Endodermal cell (in vitro differentiated cells): ENCODE data around the gene ULBP2. TPM values are rescaled to one million over a fixed set of nuclear protein-coding genes. Genes with fewer than 3 reads are reported as not detected.

Experiments used
- DNase-seq: peaks from one replicate; pipeline ENCODE4 v3.0.0-alpha.2; 2017
- H3K27ac ChIP-seq: 2 replicates; pipeline ENCODE4 v1.5.1; 2013; ENCODE audit warnings: mild to moderate bottlenecking, low read depth, low read length, moderate library complexity
- H3K27me3 ChIP-seq: 2 replicates; pipeline ENCODE4 v1.6.1; 2013; ENCODE audit warnings: mild to moderate bottlenecking, low read length, moderate library complexity; ENCODE audit not compliant: insufficient read depth, control insufficient read depth, poor library complexity, severe bottlenecking
- H3K36me3 ChIP-seq: 2 replicates; pipeline ENCODE4 v1.7.0; 2013; ENCODE audit warnings: mild to moderate bottlenecking, low read length, moderate library complexity; ENCODE audit not compliant: control insufficient read depth, insufficient read depth
- H3K4me1 ChIP-seq: one replicate; pipeline ENCODE4 v1.7.0; 2013; ENCODE audit warnings: low read length; ENCODE audit not compliant: control insufficient read depth, insufficient read depth
- H3K4me3 ChIP-seq: 2 replicates; pipeline ENCODE4 v1.5.1; 2013; ENCODE audit warnings: mild to moderate bottlenecking, low read length, moderate library complexity
- H3K9ac ChIP-seq: 2 replicates; pipeline ENCODE4 v1.6.1; 2013; ENCODE audit warnings: mild to moderate bottlenecking, low read length, moderate library complexity; ENCODE audit not compliant: poor library complexity, severe bottlenecking; ENCODE audit errors: extremely low read depth
- H3K9me3 ChIP-seq: 2 replicates; pipeline ENCODE4 v1.6.1; 2013; ENCODE audit warnings: mild to moderate bottlenecking, low read length, moderate library complexity; ENCODE audit not compliant: control insufficient read depth
- H3K27ac Mint-ChIP-seq: 2 replicates; pipeline ENCODE4 v1.8.0; 2020; ENCODE audit warnings: mixed read lengths
- H3K27me3 Mint-ChIP-seq: 2 replicates; pipeline ENCODE4 v1.8.0; 2021; ENCODE audit warnings: mild to moderate bottlenecking, mixed read lengths; ENCODE audit not compliant: insufficient read depth
- H3K36me3 Mint-ChIP-seq: 2 replicates; pipeline ENCODE4 v1.8.0; 2020; ENCODE audit warnings: low read depth, mixed read lengths
- H3K4me1 Mint-ChIP-seq: 2 replicates; pipeline ENCODE4 v1.8.0; 2020; ENCODE audit warnings: mixed read lengths
- H3K4me3 Mint-ChIP-seq: 2 replicates; pipeline ENCODE4 v1.8.0; 2020; ENCODE audit warnings: mild to moderate bottlenecking, moderate library complexity, mixed read lengths
- H3K9me3 Mint-ChIP-seq: 2 replicates; pipeline ENCODE4 v1.8.0; 2020; ENCODE audit warnings: mild to moderate bottlenecking, mixed read lengths
- CTCF ChIP-seq: fragments of 200-600 bp; sonication (generic); conservative IDR thresholded peaks from 2 replicates; pipeline ENCODE4 v1.5.0; 2021; ENCODE audit warnings: antibody characterized with exemption, mild to moderate bottlenecking
- WGBS, 2 experiments: methylation state at CpG; one replicate each; pipeline versions ENCODE4 v1.1.5 to v1.1.7; 2013; ENCODE audit warnings: missing lambda C conversion rate in 2 of 2, mixed read lengths in 1 of 2; ENCODE audit not compliant: insufficient coverage in 1 of 2, insufficient read length in 1 of 2; 5-methylcytosine and 5-hydroxymethylcytosine counted together
- total RNA-seq, 2 donors: library from RNA; stranded (reverse); fragmentation: NEBNext Ultra II Directional in 1 of 2; extraction: Animal tissue kit (Norgen Biotek cat#: 25700) in 1 of 2; gene quantifications; 2 replicates in 1 of 2; 3 replicates in 1 of 2; pipeline ENCODE4 v1.2.1, GENCODE V29; 2021

ULBP2 gene
- total RNA-seq, 2 donors from 2014 or later, result 0.20 TPM; not detected in 1

- H3K27me3 Mint-ChIP-seq, result peaks cover 98% of the 10 kb centered on the region
- peak overlapping the region; percentile 42 for H3K4me3 Mint-ChIP-seq
Measured at GRCh38 chr6:149938571-149939355, 3.1 kb upstream of the ULBP2 start.

GRCh38 chr6:149939356-149939648 lies 2.5 kb upstream of the ULBP2 start:
- no peak overlapping the region for H3K27ac ChIP-seq
- Mint-ChIP-seq H3K36me3 (no peaks in the 10 kb centered on the region), H3K27me3 (peaks cover 100% of the 10 kb centered on the region), H3K27ac (no peak overlapping the region), H3K9me3 (no peaks in the 10 kb centered on the region), H3K4me3 (peak overlapping the region; percentile 12), H3K4me1 (peaks cover 3% of the 10 kb centered on the region)
- WGBS, 2 experiments, result 38 to 45% methylated on average over 3 to 5 of the region's 5 CpGs
- no peaks in the 10 kb centered on the region for H3K4me1 ChIP-seq
- H3K4me3 ChIP-seq, result no peak overlapping the region
- H3K9me3 ChIP-seq, result no peaks in the 10 kb centered on the region
- no peak for TF ChIP-seq CTCF
- no peak overlapping the region for H3K9ac ChIP-seq
- H3K36me3 ChIP-seq, result no peaks in the 10 kb centered on the region
- peaks cover 100% of the 10 kb centered on the region for H3K27me3 ChIP-seq
- peak; percentile 35 for DNase-seq

More at GRCh38 chr6:149938571-149939355, 3.1 kb upstream of the ULBP2 start:
- Histone ChIP-seq H3K4me1 (no peaks in the 10 kb centered on the region), H3K9ac (no peak overlapping the region), H3K36me3 (no peaks in the 10 kb centered on the region), H3K27ac (no peak overlapping the region), H3K9me3 (no peaks in the 10 kb centered on the region), H3K27me3 (peaks cover 100% of the 10 kb centered on the region), H3K4me3 (no peak overlapping the region)
- no peak overlapping the region for H3K27ac Mint-ChIP-seq
- H3K9me3 Mint-ChIP-seq, result no peaks in the 10 kb centered on the region
- no peak for TF ChIP-seq CTCF
- H3K36me3 Mint-ChIP-seq, result no peaks in the 10 kb centered on the region
- 3 to 4% methylated on average over 52 to 58 of the region's 58 CpGs for WGBS, 2 experiments
- H3K4me1 Mint-ChIP-seq, result peaks cover 3% of the 10 kb centered on the region
- peak; percentile 58 for DNase-seq

GRCh38 chr6:149939909-149940671 lies 1.7 kb upstream of the ULBP2 start:
- peak; percentile 42 for DNase-seq
- no peak for TF ChIP-seq CTCF
- Mint-ChIP-seq H3K9me3 (no peaks in the 10 kb centered on the region), H3K4me3 (no peak overlapping the region), H3K27ac (no peak overlapping the region), H3K27me3 (peaks cover 95% of the 10 kb centered on the region), H3K4me1 (peaks cover 3% of the 10 kb centered on the region), H3K36me3 (no peaks in the 10 kb centered on the region)
- Histone ChIP-seq H3K36me3 (no peaks in the 10 kb centered on the region), H3K27ac (no peak overlapping the region), H3K9me3 (no peaks in the 10 kb centered on the region), H3K4me1 (no peaks in the 10 kb centered on the region), H3K4me3 (no peak overlapping the region), H3K27me3 (peaks cover 92% of the 10 kb centered on the region), H3K9ac (no peak overlapping the region)
- WGBS, 2 experiments, result 26 to 27% methylated on average over 4 to 6 of the region's 6 CpGs
